Endothelial cell of umbilical vein (primary cell): ENCODE data around the gene TOX2.

Experiments used
- CTCF ChIP-seq, 2 donors: IDR thresholded peaks; 1 replicate in 1 of 2; 2 replicates in 1 of 2; pipeline ENCODE4 v1.5.1; 2011; ENCODE audit warnings: low read length in 2 of 2, mild to moderate bottlenecking in 2 of 2, moderate library complexity in 2 of 2, control low read depth in 1 of 2, inconsistent platforms in 1 of 2, low read depth in 1 of 2; ENCODE audit not compliant: insufficient read depth in 1 of 2; ENCODE audit errors: extremely low read depth in 1 of 2
- EZH2 ChIP-seq: IDR thresholded peaks from 2 replicates; pipeline ENCODE4 v1.6.1; 2012; ENCODE audit warnings: borderline replicate concordance, low read depth, mild to moderate bottlenecking, moderate library complexity, low read length, inconsistent platforms; ENCODE audit not compliant: severe bottlenecking
- GATA2 ChIP-seq: IDR thresholded peaks from 2 replicates; pipeline ENCODE4 v1.7.0; 2011; ENCODE audit warnings: low read depth, mild to moderate bottlenecking, moderate library complexity, mixed read lengths, low read length; ENCODE audit not compliant: insufficient read length, insufficient read depth
- JUN ChIP-seq: IDR thresholded peaks from 2 replicates; pipeline ENCODE4 v1.6.1; 2011; ENCODE audit warnings: borderline replicate concordance, low read depth; ENCODE audit not compliant: insufficient read length, insufficient read depth
- MAX ChIP-seq: IDR thresholded peaks from 2 replicates; pipeline ENCODE4 v1.6.1; 2011; ENCODE audit not compliant: insufficient read depth, insufficient read length
- MYC ChIP-seq: IDR thresholded peaks from one replicate; pipeline ENCODE4 v1.6.1; 2011; ENCODE audit warnings: mild to moderate bottlenecking, low read depth, low read length
- POLR2A ChIP-seq: IDR thresholded peaks from 2 replicates; pipeline ENCODE4 v1.6.1; 2012; ENCODE audit warnings: low read depth, mild to moderate bottlenecking, control low read depth, low read length
- POLR2AphosphoS5 ChIP-seq: IDR thresholded peaks from 2 replicates; pipeline ENCODE4 v1.6.1; 2012; ENCODE audit warnings: low read depth, mild to moderate bottlenecking, control low read depth, low read length, moderate library complexity; ENCODE audit not compliant: insufficient read depth

- no peak for TF ChIP-seq POLR2AphosphoS5
- no peak for TF ChIP-seq CTCF (IDR thresholded peaks at IDR 0.05; ENCODE audit: extremely low read depth in 1 of 2, insufficient read depth in 1 of 2, low read depth in 1 of 2, low read length in 2 of 2)
- TF ChIP-seq EZH2: no peak
- no peak for TF ChIP-seq MAX
- no peak for TF ChIP-seq POLR2A
- TF ChIP-seq MYC: no peak
- TF ChIP-seq JUN: no peak
- no peak for TF ChIP-seq GATA2
Measured at GRCh38 chr20:43999848-44000247, 85.2 kb downstream of the TOX2 start.
